Keratinocyte (primary cell): ENCODE results near the gene DMXL1.

Experiments used
- CTCF ChIP-seq, 3 experiments: IDR thresholded peaks in 1 of 3; conservative IDR thresholded peaks in 1 of 3; optimal IDR thresholded peaks in 1 of 3; 2 replicates in 2 of 3; 3 replicates in 1 of 3; pipeline versions ENCODE3 to v1.5.1; 2011; ENCODE audit warnings: low read length in 3 of 3, mild to moderate bottlenecking in 3 of 3, moderate library complexity in 2 of 3, control low read depth in 1 of 3, inconsistent platforms in 1 of 3; ENCODE audit not compliant: insufficient read depth in 2 of 3; ENCODE audit errors: extremely low read depth in 1 of 3
- EZH2 ChIP-seq: IDR thresholded peaks from one replicate; pipeline ENCODE4 v1.6.1; 2012; ENCODE audit warnings: inconsistent platforms, mild to moderate bottlenecking, low read length, moderate library complexity

DNA sequence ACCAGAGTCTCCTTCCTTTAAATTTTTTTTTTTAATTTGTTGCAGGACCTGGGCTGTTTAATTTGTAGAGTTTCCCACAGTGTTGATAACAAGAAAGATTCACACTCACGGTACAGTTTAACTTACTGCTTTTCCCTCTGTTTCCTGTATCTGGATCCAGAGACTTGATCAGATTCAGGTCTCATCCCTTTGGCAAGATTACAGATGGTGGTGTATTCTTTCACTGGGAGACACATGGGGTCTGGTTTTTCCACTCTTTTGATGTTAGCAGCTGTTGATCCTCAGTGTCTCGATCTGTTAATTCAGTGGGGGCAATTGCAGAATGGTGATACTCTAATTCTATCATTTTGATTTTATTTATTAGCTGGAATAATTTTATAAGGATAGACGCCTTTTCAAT, 209.5 kb downstream of the DMXL1 start:
- TF ChIP-seq CTCF (optimal IDR thresholded peaks at IDR 0.05 in 1 of 3, IDR thresholded peaks at IDR 0.05 in 1 of 3, conservative IDR thresholded peaks at IDR 0.05 in 1 of 3; ENCODE audit: extremely low read depth in 1 of 3, insufficient read depth in 2 of 3, low read length in 3 of 3) (no peak), EZH2 (no peak)
